ENCODE results near the gene INA. TPM values are rescaled to one million over a fixed set of nuclear protein-coding genes. Genes with fewer than 3 reads are reported as not detected.

Gene INA
- total and polyA plus RNA-seq, 4 donors: 0.04 to 0.31 (median 0.11) TPM

DNA sequence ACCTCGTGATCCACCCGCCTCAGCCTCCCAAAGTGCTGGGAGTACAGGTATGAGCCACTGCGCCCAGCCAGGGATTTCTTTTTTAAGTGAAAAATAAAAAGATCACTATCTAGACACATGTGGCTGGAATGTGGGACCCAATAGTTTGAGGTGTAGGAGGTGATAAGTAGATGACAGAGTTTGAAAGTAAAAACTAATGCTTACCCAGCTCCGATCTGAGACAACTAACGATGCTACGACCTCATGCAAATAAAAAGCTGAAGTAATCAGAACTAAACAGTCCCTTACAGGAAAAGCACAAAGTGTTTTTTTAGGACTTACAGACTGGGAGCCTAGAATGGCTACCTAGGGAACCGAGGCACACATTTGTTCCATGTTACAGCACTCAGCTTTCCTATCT, 51.0 kb downstream of the INA start:
- H3K27ac ChIP-seq (ENCODE audit: low read depth in 1 of 2, low read length in 1 of 2): no peak overlapping the region
- DNase-seq (no peak), ATAC-seq (ENCODE audit: insufficient read depth, low FRiP score) (no peak)
- H3K4me3 ChIP-seq: no peak overlapping the region
- H3K4me1 ChIP-seq (ENCODE audit: control insufficient read depth in 5 of 5, insufficient read depth in 5 of 5, low read length in 5 of 5): no peaks in the 10 kb centered on the region
- no peaks in the 10 kb centered on the region for H3K27me3 ChIP-seq (ENCODE audit: control insufficient read depth in 3 of 3, insufficient read depth in 3 of 3, low read length in 2 of 3)
- no peak overlapping the region for H3K9ac ChIP-seq (ENCODE audit: insufficient read depth in 1 of 2, low read length in 2 of 2)
- H3K36me3 ChIP-seq (ENCODE audit: control insufficient read depth in 4 of 4, insufficient read depth in 4 of 4, low read length in 4 of 4): peaks cover 4 to 20% (median 16%) of the 10 kb centered on the region in 4 donors
- 94 to 99% methylated on average over 7 of the region's 7 CpGs for WGBS, 2 donors
- TF ChIP-seq, protein P1, sequence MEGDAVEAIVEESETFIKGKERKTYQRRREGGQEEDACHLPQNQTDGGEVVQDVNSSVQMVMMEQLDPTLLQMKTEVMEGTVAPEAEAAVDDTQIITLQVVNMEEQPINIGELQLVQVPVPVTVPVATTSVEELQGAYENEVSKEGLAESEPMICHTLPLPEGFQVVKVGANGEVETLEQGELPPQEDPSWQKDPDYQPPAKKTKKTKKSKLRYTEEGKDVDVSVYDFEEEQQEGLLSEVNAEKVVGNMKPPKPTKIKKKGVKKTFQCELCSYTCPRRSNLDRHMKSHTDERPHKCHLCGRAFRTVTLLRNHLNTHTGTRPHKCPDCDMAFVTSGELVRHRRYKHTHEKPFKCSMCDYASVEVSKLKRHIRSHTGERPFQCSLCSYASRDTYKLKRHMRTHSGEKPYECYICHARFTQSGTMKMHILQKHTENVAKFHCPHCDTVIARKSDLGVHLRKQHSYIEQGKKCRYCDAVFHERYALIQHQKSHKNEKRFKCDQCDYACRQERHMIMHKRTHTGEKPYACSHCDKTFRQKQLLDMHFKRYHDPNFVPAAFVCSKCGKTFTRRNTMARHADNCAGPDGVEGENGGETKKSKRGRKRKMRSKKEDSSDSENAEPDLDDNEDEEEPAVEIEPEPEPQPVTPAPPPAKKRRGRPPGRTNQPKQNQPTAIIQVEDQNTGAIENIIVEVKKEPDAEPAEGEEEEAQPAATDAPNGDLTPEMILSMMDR (IDR thresholded peaks at IDR 0.05; ENCODE audit: control extremely low read depth, extremely low read depth): no peak
- H3K9me3 ChIP-seq (ENCODE audit: control insufficient read depth in 4 of 4, insufficient read depth in 3 of 4, low read length in 3 of 4): no peaks in the 10 kb centered on the region

DNA sequence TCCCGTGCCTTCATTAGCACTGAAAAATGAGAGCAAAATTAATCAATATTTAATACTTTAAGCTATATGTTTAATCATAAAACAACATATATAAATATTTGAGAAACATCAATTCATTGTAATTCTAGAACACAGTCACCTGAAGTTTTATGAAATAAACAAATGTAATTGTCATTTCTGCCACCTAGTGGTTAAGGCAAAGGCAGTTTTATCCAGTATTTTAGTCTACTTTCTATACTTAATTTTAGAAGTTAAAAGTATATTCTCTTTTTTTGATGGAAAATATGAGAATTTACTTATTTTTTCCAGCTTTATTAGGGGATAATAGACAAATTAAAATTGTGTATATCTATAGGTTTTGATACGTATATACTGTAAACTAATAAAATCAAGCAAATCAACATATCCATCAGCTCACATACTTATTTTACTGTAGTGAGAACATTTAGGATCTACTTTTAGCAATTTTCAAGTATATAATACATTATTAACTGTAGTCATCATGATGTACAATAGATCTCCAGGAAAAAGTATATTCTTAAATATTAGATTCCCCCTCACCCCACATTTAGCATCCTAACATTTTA, 57.1 kb downstream of the INA start:
- H3K4me1 ChIP-seq (ENCODE audit: control insufficient read depth in 5 of 5, insufficient read depth in 5 of 5, low read length in 5 of 5): no peaks in the 10 kb centered on the region
- WGBS, 2 donors: 95 to 96% methylated on average over 2 of the region's 2 CpGs
- ATAC-seq (ENCODE audit: insufficient read depth, low FRiP score) (no peak), DNase-seq (peak in 2 of 3 donors; percentile 28 to 29)
- H3K4me3 ChIP-seq: no peak overlapping the region
- no peaks in the 10 kb centered on the region for H3K9me3 ChIP-seq (ENCODE audit: control insufficient read depth in 4 of 4, insufficient read depth in 3 of 4, low read length in 3 of 4)
- no peaks in the 10 kb centered on the region for H3K27me3 ChIP-seq (ENCODE audit: control insufficient read depth in 3 of 3, insufficient read depth in 3 of 3, low read length in 2 of 3)
- H3K9ac ChIP-seq (ENCODE audit: insufficient read depth in 1 of 2, low read length in 2 of 2): no peak overlapping the region
- TF ChIP-seq, protein P1 (IDR thresholded peaks at IDR 0.05; ENCODE audit: control extremely low read depth, extremely low read depth): peak; percentile 13
- no peak overlapping the region for H3K27ac ChIP-seq (ENCODE audit: low read depth in 1 of 2, low read length in 1 of 2)
- peaks cover 5 to 16% (median 10%) of the 10 kb centered on the region in 4 donors for H3K36me3 ChIP-seq (ENCODE audit: control insufficient read depth in 4 of 4, insufficient read depth in 4 of 4, low read length in 4 of 4)

DNA sequence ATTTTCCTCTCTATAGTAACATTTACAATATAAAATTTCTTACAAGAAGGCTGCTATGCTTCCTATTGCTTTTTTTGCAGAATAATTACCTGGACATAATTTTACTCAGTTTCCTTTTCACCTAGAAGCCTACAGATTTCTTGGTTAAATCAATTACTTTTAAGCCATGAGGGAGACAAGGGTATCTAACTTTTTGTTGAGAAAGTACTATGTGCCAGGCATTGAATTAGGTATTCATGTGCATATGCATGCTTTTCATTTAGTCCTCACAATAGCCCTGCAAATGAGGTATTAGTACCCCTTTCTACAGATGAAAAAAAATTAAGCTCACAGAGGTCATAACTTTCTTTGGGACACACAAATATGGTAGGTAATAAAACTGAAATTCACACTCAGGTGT, 57.6 kb downstream of the INA start:
- Histone ChIP-seq H3K27me3 (ENCODE audit: control insufficient read depth in 3 of 3, insufficient read depth in 3 of 3, low read length in 2 of 3) (no peaks in the 10 kb centered on the region), H3K27ac (ENCODE audit: low read depth in 1 of 2, low read length in 1 of 2) (no peak overlapping the region), H3K9me3 (ENCODE audit: control insufficient read depth in 4 of 4, insufficient read depth in 3 of 4, low read length in 3 of 4) (no peaks in the 10 kb centered on the region), H3K4me3 (no peak overlapping the region), H3K36me3 (ENCODE audit: control insufficient read depth in 4 of 4, insufficient read depth in 4 of 4, low read length in 4 of 4) (peaks cover 5 to 17% (median 10%) of the 10 kb centered on the region in 4 donors), H3K4me1 (ENCODE audit: control insufficient read depth in 5 of 5, insufficient read depth in 5 of 5, low read length in 5 of 5) (no peaks in the 10 kb centered on the region), H3K9ac (ENCODE audit: insufficient read depth in 1 of 2, low read length in 2 of 2) (no peak overlapping the region)
- ATAC-seq (ENCODE audit: insufficient read depth, low FRiP score) (no peak), DNase-seq (no peak)
- TF ChIP-seq, protein P1 (IDR thresholded peaks at IDR 0.05; ENCODE audit: control extremely low read depth, extremely low read depth): no peak

DNA sequence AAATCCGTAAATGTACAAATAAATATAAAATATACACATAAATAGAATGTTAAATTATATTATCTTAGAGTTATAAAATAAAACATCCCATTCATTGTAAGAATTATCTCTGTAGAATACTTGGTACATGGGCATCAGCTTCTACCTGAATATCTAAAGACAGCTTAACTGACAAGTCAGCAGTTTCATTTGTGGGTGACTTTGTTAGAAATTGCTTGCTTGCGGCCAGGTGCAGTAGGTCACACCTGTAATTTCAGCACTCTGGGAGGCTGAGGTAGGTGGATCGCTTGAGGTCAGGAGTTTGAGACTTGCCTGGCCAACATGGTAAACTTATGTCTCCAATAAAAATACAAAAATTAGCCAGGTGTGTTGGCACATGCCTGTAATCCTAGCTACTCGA, 59.4 kb downstream of the INA start:
- DNase-seq (no peak), ATAC-seq (ENCODE audit: insufficient read depth, low FRiP score) (no peak)
- Histone ChIP-seq H3K9me3 (ENCODE audit: control insufficient read depth in 4 of 4, insufficient read depth in 3 of 4, low read length in 3 of 4) (no peaks in the 10 kb centered on the region), H3K27me3 (ENCODE audit: control insufficient read depth in 3 of 3, insufficient read depth in 3 of 3, low read length in 2 of 3) (no peaks in the 10 kb centered on the region), H3K4me1 (ENCODE audit: control insufficient read depth in 5 of 5, insufficient read depth in 5 of 5, low read length in 5 of 5) (no peaks in the 10 kb centered on the region), H3K27ac (ENCODE audit: low read depth in 1 of 2, low read length in 1 of 2) (no peak overlapping the region), H3K4me3 (no peak overlapping the region), H3K36me3 (ENCODE audit: control insufficient read depth in 4 of 4, insufficient read depth in 4 of 4, low read length in 4 of 4) (peaks cover 3 to 10% (median 7%) of the 10 kb centered on the region in 4 donors), H3K9ac (ENCODE audit: insufficient read depth in 1 of 2, low read length in 2 of 2) (no peak overlapping the region)
- TF ChIP-seq, protein P1 (IDR thresholded peaks at IDR 0.05; ENCODE audit: control extremely low read depth, extremely low read depth): no peak
- WGBS, 2 donors: 97 to 98% methylated on average over 4 of the region's 4 CpGs

Measured in lung (tissue), 12 donors.